ENCODE data around the gene NAA38. TPM values are rescaled to one million over a fixed set of nuclear protein-coding genes. Genes with fewer than 3 reads are reported as not detected.

NAA38 gene, protein sequence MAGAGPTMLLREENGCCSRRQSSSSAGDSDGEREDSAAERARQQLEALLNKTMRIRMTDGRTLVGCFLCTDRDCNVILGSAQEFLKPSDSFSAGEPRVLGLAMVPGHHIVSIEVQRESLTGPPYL
- total RNA-seq (10 to 100 TPM; 15.4 to 16.3 TPM), total RNA-seq (3.2 to 38.0 (median 10.9) reads per million in 172 experiments)
- polyA plus RNA-seq (2013, experiment 1 of 2) = 44.7 TPM
- polyA plus RNA-seq (2013, experiment 2 of 2) = 36.6 TPM

DNA sequence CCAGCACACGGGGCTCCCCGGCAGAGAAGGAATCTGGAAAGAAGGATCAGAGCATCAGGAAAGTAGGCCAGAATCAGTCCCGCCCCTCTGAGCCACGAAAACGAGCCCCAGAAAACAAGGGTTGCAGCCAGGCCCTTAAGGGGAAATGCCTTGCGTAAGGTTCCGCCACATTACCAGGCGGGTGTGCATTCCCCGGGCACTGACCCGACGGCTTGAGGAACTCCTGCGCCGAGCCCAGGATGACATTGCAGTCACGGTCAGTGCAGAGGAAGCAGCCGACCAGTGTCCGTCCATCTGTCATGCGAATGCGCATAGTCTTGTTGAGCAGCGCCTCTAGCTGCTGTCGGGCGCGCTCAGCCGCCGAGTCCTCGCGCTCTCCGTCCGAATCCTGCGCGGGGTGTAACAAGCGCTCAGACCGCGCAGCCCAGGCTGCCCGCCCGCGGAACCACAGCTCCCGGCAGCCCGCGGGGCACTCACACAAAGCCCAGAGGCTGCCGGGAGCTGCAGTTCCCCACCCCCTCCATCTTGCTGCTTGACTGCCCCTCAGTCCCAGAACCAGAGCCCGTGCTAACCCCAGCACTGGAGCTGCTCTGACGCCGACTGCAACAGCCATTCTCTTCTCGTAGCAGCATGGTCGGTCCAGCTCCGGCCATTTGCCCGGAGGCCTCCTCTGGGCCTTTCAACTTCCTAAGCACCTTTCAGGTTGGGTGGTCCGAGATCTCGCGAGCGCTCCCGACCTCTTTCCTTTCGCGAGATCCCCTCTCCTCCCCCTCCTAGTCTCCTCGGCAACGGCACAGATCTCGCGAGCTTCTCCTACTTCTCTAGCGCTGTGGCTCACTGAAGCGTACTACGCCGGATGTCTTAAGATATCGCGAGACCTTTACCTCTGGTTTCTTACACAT, at the start of gene NAA38:
Gene NAA38, minus strand, starts transcription at position 749 of the 902 bp plus-strand sequence. Its CDS starts 96 bp downstream, at position 653.
- peaks cover 26% of the 10 kb centered on the region for H3K36me3 Mint-ChIP-seq (ENCODE audit: low read depth)
- Histone ChIP-seq H3K27ac (ENCODE audit: low read depth in 1 of 2, low read length in 2 of 2) (peak within 1 kb of the TSS; percentile 84 to 96), H3K9me3 (ENCODE audit: control insufficient read depth in 1 of 2, insufficient read depth in 1 of 2, low read length in 2 of 2) (no peaks in the 10 kb centered on the region), H3K4me3 (ENCODE audit: low read length) (peak within 1 kb of the TSS; percentile 74), H3K4me1 (ENCODE audit: insufficient read depth, low read length) (peaks cover 39% of the 10 kb centered on the region), H3K27me3 (ENCODE audit: control insufficient read depth in 1 of 2, insufficient read depth in 2 of 2, low read length in 2 of 2) (no peaks in the 10 kb centered on the region), H3K36me3 (ENCODE audit: insufficient read depth, low read length) (peaks cover 17% of the 10 kb centered on the region)
- ChIA-PET CTCF (interaction anchor here (0.8 to 2.0 kb wide), 11 partner anchors 12 to 170 kb away, joined by 3 to 13 read pairs (median 4); partner anchors contain the start of genes KDM6B and TP53), POLR2A (interaction anchor here (0.6 to 2.6 kb wide), 34 partner anchors 9 to 581 kb away, joined by 3 to 79 read pairs (median 4); partner anchors contain the start of genes BORCS6, CNTROB, CTC1 and FXR2)
- TF ChIP-seq, protein P1, sequence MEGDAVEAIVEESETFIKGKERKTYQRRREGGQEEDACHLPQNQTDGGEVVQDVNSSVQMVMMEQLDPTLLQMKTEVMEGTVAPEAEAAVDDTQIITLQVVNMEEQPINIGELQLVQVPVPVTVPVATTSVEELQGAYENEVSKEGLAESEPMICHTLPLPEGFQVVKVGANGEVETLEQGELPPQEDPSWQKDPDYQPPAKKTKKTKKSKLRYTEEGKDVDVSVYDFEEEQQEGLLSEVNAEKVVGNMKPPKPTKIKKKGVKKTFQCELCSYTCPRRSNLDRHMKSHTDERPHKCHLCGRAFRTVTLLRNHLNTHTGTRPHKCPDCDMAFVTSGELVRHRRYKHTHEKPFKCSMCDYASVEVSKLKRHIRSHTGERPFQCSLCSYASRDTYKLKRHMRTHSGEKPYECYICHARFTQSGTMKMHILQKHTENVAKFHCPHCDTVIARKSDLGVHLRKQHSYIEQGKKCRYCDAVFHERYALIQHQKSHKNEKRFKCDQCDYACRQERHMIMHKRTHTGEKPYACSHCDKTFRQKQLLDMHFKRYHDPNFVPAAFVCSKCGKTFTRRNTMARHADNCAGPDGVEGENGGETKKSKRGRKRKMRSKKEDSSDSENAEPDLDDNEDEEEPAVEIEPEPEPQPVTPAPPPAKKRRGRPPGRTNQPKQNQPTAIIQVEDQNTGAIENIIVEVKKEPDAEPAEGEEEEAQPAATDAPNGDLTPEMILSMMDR (IDR thresholded peaks at IDR 0.05) = no peak
- H3K4me3 Mint-ChIP-seq = no peak within 1 kb of the TSS
- no peaks in the 10 kb centered on the region for H3K27me3 Mint-ChIP-seq
- intact Hi-C loops (cut with DNase I, micrococcal nuclease) = loop anchor here (1.0 to 10.0 kb wide), 5 partner anchors 14 to 822 kb away; partner anchors contain the start of genes NEURL4 (in 1 of the 2) and SLC16A13 (in 1 of the 2)
- H3K27ac Mint-ChIP-seq = no peak within 1 kb of the TSS
- peak; percentile 86 to 99 (median 91) for DNase-seq
- H3K9me3 Mint-ChIP-seq = no peaks in the 10 kb centered on the region
- ATAC-seq (ENCODE audit: poor library complexity) = peak; percentile 82
- peaks cover under 1% of the 10 kb centered on the region for H3K4me1 Mint-ChIP-seq (ENCODE audit: low read depth)

DNA sequence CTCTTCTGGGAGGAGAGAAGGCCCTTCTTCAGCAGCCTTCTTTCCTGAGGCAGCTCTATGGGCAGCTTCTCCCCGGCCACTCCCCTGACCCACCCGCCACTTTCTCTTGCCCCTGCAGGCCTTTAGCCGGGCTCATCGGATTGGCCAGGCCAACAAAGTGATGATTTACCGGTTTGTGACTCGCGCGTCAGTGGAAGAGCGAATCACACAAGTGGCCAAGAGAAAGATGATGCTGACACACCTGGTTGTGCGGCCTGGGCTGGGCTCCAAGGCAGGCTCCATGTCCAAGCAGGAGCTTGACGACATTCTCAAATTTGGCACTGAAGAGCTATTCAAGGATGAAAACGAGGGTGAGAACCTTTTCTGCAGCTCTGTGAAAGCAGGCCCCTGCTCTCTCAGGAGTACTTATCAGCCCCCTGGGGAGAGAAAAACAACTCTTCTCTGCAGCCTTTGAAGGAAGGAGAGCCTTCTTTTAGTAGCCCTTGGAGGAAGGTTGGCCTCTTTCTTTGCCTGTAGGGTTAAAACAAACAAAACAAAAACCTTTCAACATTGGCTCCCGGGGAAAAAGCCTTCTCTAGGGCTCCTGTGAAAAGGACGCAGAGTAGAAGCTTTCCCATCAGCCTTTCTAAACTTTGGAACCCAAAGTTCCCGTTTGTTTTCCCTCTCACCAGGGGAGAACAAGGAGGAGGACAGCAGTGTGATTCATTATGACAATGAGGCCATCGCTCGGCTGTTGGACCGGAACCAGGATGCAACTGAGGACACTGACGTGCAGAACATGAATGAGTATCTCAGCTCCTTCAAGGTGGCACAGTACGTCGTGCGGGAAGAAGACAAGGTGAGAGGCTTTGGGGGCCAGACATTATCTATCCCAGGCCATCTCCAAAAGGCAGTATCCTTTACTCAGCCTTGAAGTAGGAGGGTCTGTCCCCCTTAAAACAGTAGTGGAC, 46.1 kb upstream of the NAA38 start:
- no peak for DNase-seq
- Mint-ChIP-seq H3K4me1 (ENCODE audit: low read depth) (no peaks in the 10 kb centered on the region), H3K27me3 (no peaks in the 10 kb centered on the region), H3K9me3 (no peaks in the 10 kb centered on the region), H3K4me3 (no peak overlapping the region), H3K27ac (no peak overlapping the region), H3K36me3 (ENCODE audit: low read depth) (peaks cover 100% of the 10 kb centered on the region)
- POLR2A ChIA-PET = interaction anchor here (0.9 kb wide), 1 partner anchor 9 kb away, joined by 3 read pairs; no protein-coding TSS in a partner anchor
- Histone ChIP-seq H3K4me1 (ENCODE audit: insufficient read depth, low read length) (no peaks in the 10 kb centered on the region), H3K4me3 (ENCODE audit: low read length) (no peak overlapping the region), H3K27ac (ENCODE audit: low read depth in 1 of 2, low read length in 2 of 2) (no peak overlapping the region), H3K36me3 (ENCODE audit: insufficient read depth, low read length) (peaks cover 98% of the 10 kb centered on the region), H3K9me3 (ENCODE audit: control insufficient read depth in 1 of 2, insufficient read depth in 1 of 2, low read length in 2 of 2) (no peaks in the 10 kb centered on the region), H3K27me3 (ENCODE audit: control insufficient read depth in 1 of 2, insufficient read depth in 2 of 2, low read length in 2 of 2) (no peaks in the 10 kb centered on the region)
- intact Hi-C loops (cut with DNase I, micrococcal nuclease) = no loop called here
- CTCF ChIA-PET = interaction anchor here (0.5 kb wide), 1 partner anchor 343 kb away, joined by 3 read pairs; no protein-coding TSS in a partner anchor
- no peak for ATAC-seq (ENCODE audit: poor library complexity)
- TF ChIP-seq, protein P1 (IDR thresholded peaks at IDR 0.05) = no peak

Measured in CD4-positive, alpha-beta T cell (primary cell).